Astrocyte of the spinal cord (primary cell): ENCODE data around the gene VPS25.
A peak's percentile ranks its signal among the peaks of the same experiment; 100 is the strongest.

Source experiments
- DNase-seq: peaks from one replicate; pipeline ENCODE4 v3.0.0; 2011; ENCODE audit warnings: low read depth, low spot score
- H3K4me3 ChIP-seq: 2 replicates; pipeline ENCODE4 v1.5.1; 2011; ENCODE audit warnings: low read depth, mild to moderate bottlenecking, low read length, moderate library complexity
- in situ Hi-C: cut with HindIII; loops from 2 replicates; pipeline ENCODE4 v1.10.0; 2017; ENCODE audit warnings: low sequenced_read_pairs
- TF ChIP-seq, protein P1 (sequence below): IDR thresholded peaks from 2 replicates; pipeline ENCODE4 v1.5.1; 2012; ENCODE audit warnings: low read depth, mild to moderate bottlenecking, low read length, inconsistent platforms

Gene VPS25

DNA sequence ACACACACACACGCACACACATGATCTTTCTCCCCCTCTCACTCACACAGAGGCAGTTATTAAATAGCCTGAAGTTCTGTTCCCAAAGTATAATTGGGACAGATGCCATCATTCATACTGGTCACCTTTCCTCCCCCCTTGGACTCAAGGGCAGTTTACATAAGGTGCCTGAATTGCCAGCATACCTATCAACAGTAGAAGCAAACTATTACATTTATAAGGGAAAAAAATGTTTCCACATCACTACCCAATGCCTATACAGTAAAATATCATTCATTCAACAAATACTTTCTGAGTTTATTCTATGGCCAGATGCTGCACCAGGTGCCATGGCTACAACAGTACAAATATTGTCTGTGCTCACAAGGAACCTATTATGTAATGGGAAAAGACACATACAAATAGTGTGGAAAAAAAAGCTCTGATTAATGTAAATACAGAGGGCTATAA, 31.7 kb downstream of the VPS25 start:
- H3K4me3 ChIP-seq = no peak overlapping the region
- in situ Hi-C loops = no loop called here
- TF ChIP-seq, protein P1, sequence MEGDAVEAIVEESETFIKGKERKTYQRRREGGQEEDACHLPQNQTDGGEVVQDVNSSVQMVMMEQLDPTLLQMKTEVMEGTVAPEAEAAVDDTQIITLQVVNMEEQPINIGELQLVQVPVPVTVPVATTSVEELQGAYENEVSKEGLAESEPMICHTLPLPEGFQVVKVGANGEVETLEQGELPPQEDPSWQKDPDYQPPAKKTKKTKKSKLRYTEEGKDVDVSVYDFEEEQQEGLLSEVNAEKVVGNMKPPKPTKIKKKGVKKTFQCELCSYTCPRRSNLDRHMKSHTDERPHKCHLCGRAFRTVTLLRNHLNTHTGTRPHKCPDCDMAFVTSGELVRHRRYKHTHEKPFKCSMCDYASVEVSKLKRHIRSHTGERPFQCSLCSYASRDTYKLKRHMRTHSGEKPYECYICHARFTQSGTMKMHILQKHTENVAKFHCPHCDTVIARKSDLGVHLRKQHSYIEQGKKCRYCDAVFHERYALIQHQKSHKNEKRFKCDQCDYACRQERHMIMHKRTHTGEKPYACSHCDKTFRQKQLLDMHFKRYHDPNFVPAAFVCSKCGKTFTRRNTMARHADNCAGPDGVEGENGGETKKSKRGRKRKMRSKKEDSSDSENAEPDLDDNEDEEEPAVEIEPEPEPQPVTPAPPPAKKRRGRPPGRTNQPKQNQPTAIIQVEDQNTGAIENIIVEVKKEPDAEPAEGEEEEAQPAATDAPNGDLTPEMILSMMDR = no peak
- DNase-seq = no peak

DNA sequence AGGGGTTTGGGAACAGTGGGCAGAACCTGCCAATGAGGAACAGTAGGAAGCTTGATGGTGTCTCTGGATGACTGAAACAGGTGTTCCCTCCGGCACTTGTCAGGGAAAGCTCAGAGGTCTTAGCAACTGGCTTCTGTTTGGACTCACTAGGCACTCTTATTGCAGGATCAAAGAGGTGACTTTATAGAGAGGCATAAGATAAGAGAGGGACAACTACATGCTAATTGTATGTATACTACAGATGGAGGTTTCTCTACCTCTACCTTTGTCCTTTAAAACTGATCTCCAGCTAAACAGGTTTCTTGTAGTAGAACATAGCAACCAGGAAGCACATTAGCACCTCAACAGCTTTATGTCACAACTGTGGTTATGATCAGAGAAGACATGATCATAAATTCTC, 33.0 kb downstream of the VPS25 start:
- in situ Hi-C loops = no loop called here
- H3K4me3 ChIP-seq = no peak overlapping the region
- no peak for DNase-seq
- TF ChIP-seq, protein P1 = no peak

DNA sequence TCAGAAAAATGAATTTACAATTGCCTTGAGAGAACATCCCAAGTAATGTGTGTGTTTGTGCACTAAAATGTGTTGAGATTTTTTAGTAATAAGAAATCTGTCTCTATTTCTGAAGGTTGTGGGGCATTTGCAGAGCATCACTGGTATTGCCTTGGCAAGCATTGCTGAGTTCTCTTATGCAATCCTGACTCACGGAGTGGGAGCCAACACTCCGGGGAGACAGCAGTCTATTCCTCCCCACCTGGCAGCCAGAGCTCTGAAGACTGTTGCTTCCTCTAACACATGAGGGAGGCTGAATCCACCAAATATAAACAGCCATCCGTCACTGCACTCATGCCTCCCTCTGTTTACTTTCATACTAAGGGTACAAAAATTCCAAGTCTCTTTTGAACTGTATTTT, 36.0 kb downstream of the VPS25 start:
- no peak overlapping the region for H3K4me3 ChIP-seq
- in situ Hi-C loops = no loop called here
- TF ChIP-seq, protein P1 = no peak
- peak; percentile 66 for DNase-seq

- TF ChIP-seq, protein P1 = no peak
- DNase-seq = peak; percentile 91
- no peak overlapping the region for H3K4me3 ChIP-seq
- in situ Hi-C loops = no loop called here
Observed at GRCh38 chr17:42814633-42815399, 41.6 kb downstream of the VPS25 start.

DNA sequence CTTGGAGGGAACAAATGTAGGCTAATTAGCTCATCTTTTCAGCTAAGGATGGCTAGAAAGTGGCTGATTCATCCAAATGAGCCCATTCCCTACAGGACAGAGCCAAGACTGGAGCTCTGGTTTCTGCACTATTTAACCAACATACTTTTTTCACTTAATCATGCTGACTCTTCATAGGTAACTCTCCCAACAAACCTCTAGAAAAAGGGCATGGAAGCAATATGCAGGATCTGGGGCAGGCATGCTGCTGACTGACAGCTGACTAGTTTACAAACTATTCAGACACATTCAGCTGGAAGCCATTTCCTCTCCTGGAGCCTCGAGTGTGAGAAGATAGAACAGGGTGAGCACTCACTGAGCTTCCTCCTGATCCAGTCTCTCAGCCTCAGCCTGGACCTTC, 44.6 kb downstream of the VPS25 start:
- in situ Hi-C loops = no loop called here
- DNase-seq = peak; percentile 53
- no peak overlapping the region for H3K4me3 ChIP-seq
- TF ChIP-seq, protein P1 = no peak

DNA sequence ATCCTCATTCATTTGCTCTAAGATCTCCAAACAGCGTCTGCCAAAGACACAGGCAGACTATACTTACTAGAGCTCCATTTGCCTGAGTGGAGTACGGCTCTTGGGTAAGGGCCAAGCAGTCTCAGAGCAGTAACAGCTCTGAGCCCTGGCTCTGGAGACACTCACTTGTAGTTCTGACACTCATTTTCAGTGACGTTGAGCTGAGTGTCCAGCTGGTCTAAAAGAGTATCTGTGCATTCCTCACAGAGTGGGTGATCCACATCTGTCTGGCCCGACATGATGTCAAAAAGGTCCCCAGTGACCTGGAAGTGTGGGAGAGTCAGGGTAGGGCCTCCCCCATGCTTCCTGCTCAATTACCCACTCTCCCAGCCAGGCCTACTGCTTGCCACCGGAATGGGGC, 45.1 kb downstream of the VPS25 start:
- H3K4me3 ChIP-seq = no peak overlapping the region
- DNase-seq = no peak
- TF ChIP-seq, protein P1 = no peak
- in situ Hi-C loops = no loop called here
